ENCODE measurements around the gene RAB11FIP4. TPM values are rescaled to one million over a fixed set of nuclear protein-coding genes. Genes with fewer than 3 reads are reported as not detected.

The RAB11FIP4 gene
- total and polyA plus RNA-seq, 2 of the 8 experiments (the other 6 are each of a cell fraction or from before 2014, with no cell fraction given), result 21.7 to 53.2 TPM

DNA sequence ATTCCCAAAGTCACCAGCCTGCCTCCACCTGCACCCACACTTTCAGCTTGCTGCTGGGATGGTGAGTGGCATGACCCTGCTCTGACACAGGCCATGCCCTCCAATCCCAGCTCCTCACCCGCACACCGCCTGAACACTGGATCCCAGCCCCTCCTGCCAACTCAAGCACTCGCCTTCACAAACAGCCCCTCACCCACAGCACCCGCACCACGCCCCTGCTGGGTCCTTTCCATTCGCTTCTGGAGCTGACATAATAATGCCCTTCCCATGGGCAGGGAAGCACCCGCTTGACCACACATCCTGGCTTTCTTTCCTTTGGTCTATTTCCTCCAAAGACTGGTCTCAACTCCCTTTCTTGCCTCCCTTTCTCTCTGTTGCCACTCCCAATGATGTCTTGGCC is 57.6 kb downstream of the RAB11FIP4 start (continued):
- TF ChIP-seq RNF2 (IDR thresholded peaks at IDR 0.05; ENCODE audit: borderline replicate concordance, low read depth, low read length, missing control alignments, poor library complexity, severe bottlenecking) (no peak), PHF8 (conservative IDR thresholded peaks at IDR 0.05; ENCODE audit: low read depth, low read length) (no peak), SIX5 (IDR thresholded peaks at IDR 0.05; ENCODE audit: low read depth, low read length) (no peak), MAFK (IDR thresholded peaks at IDR 0.05; ENCODE audit: low read depth, low read length) (no peak), BACH1 (IDR thresholded peaks at IDR 0.05; ENCODE audit: low read length) (no peak)
- TF ChIP-seq, protein P1, sequence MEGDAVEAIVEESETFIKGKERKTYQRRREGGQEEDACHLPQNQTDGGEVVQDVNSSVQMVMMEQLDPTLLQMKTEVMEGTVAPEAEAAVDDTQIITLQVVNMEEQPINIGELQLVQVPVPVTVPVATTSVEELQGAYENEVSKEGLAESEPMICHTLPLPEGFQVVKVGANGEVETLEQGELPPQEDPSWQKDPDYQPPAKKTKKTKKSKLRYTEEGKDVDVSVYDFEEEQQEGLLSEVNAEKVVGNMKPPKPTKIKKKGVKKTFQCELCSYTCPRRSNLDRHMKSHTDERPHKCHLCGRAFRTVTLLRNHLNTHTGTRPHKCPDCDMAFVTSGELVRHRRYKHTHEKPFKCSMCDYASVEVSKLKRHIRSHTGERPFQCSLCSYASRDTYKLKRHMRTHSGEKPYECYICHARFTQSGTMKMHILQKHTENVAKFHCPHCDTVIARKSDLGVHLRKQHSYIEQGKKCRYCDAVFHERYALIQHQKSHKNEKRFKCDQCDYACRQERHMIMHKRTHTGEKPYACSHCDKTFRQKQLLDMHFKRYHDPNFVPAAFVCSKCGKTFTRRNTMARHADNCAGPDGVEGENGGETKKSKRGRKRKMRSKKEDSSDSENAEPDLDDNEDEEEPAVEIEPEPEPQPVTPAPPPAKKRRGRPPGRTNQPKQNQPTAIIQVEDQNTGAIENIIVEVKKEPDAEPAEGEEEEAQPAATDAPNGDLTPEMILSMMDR (IDR thresholded peaks at IDR 0.05; ENCODE audit: control extremely low read depth in 1 of 3, insufficient read depth in 1 of 3, low read depth in 1 of 3, low read length in 3 of 3), result no peak
